NB4 (cell line): Measurements from ENCODE around the gene ARHGAP26.

Experiments
- CTCF ChIP-seq: IDR thresholded peaks from one replicate; pipeline ENCODE4 v1.5.1; 2012; ENCODE audit warnings: low read depth, low read length
- MAX ChIP-seq: IDR thresholded peaks from 2 replicates; pipeline ENCODE4 v1.6.1; 2011; ENCODE audit warnings: low read depth, low read length
- MYC ChIP-seq: IDR thresholded peaks from 2 replicates; pipeline ENCODE4 v1.6.1; 2011; ENCODE audit warnings: low read depth, low read length
- POLR2A ChIP-seq: IDR thresholded peaks from 2 replicates; pipeline ENCODE4 v1.6.1; 2011; ENCODE audit warnings: mild to moderate bottlenecking; ENCODE audit not compliant: insufficient read length; ENCODE audit errors: extremely low read depth

- no peak for TF ChIP-seq POLR2A
- no peak for TF ChIP-seq MAX
- TF ChIP-seq CTCF, result no peak
- TF ChIP-seq MYC, result no peak
Observed at GRCh38 chr5:143072734-143073133, 302.6 kb downstream of the ARHGAP26 start.
